GM12864 (cell line): ENCODE results near the gene SHTN1.

Source experiments
- DNase-seq: peaks from one replicate; pipeline ENCODE4 v3.0.0-alpha.2; 2011; ENCODE audit warnings: low read depth
- H3K4me3 ChIP-seq: 2 replicates; pipeline ENCODE4 v1.5.1; 2011; ENCODE audit warnings: mild to moderate bottlenecking, low read depth, low read length, control low read depth
- TF ChIP-seq, protein P1 (sequence below): IDR thresholded peaks from 2 replicates; pipeline ENCODE4 v1.5.1; 2011; ENCODE audit warnings: low read depth, mild to moderate bottlenecking, moderate library complexity, low read length, control low read depth, inconsistent platforms; ENCODE audit errors: missing control alignments

Gene SHTN1

DNA sequence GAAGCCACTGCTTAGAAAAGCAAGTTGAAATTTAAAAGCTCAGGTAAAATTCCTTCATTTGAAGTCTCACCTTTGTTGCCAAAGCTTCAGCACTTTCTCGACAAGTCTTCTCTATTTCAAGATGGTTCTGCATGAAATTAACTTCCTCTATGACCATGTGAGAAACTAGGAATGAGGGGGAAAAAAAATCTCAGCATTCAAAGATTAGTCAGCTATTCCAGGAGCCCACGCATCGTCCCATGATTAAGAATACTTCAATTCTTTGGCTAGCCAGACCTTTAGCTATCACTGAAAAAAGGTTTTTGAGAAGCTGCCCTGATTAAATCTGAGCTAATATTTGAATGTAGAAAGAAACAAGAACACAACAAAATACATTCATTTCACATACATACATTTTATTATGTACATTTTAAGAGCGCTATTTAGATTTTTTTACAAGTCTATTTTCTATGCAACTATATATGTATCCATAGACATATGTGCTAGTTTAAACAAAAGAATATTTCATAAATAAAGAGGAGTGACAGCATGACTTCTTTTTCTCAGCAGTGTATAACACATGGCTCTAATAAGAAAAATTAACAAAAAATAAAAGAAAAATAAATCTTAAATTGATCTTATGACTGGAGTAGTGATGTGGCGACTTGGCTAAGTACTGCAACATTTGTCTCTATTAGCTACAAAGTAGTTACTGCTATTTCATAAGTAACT is 44.8 kb downstream of the SHTN1 start:
- H3K4me3 ChIP-seq = no peak overlapping the region
- TF ChIP-seq, protein P1, sequence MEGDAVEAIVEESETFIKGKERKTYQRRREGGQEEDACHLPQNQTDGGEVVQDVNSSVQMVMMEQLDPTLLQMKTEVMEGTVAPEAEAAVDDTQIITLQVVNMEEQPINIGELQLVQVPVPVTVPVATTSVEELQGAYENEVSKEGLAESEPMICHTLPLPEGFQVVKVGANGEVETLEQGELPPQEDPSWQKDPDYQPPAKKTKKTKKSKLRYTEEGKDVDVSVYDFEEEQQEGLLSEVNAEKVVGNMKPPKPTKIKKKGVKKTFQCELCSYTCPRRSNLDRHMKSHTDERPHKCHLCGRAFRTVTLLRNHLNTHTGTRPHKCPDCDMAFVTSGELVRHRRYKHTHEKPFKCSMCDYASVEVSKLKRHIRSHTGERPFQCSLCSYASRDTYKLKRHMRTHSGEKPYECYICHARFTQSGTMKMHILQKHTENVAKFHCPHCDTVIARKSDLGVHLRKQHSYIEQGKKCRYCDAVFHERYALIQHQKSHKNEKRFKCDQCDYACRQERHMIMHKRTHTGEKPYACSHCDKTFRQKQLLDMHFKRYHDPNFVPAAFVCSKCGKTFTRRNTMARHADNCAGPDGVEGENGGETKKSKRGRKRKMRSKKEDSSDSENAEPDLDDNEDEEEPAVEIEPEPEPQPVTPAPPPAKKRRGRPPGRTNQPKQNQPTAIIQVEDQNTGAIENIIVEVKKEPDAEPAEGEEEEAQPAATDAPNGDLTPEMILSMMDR = no peak
- no peak for DNase-seq

DNA sequence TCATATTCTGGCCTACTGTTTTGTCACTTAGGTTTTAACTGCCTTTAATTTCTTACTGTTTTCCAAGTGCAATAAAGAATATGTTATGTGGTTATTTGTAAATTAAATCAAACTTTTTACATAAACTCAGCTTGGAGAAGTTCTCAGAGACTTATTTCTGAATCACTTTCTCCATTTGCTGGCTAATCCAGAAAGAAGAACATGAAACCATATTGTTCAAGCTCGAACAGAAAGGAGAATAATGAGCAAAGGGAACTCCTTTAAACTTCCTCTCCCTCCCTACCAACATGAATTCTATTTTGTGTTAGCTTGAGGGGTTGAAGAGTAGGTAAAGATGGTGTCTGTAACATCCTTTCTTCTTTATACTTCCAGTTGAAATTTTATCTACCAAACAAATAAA is 52.3 kb downstream of the SHTN1 start:
- TF ChIP-seq, protein P1 = no peak
- H3K4me3 ChIP-seq = no peak overlapping the region
- DNase-seq = no peak

DNA sequence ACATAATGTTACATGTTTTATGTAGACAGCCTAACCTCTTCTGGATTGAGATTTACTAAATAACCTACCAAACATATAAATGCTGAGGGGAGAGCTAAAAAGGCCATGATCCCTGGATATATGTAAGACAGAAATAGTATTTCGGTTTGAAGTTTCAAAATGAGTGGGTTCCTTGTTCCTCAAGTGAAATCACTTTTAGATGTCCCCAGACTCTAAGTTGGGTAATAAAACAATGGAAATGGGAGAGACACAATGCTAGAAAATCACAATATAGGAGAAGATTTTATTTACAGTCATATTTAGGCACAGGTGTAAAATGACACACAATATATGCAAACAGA is 56.5 kb downstream of the SHTN1 start:
- TF ChIP-seq, protein P1 = no peak
- DNase-seq = no peak
- no peak overlapping the region for H3K4me3 ChIP-seq

DNA sequence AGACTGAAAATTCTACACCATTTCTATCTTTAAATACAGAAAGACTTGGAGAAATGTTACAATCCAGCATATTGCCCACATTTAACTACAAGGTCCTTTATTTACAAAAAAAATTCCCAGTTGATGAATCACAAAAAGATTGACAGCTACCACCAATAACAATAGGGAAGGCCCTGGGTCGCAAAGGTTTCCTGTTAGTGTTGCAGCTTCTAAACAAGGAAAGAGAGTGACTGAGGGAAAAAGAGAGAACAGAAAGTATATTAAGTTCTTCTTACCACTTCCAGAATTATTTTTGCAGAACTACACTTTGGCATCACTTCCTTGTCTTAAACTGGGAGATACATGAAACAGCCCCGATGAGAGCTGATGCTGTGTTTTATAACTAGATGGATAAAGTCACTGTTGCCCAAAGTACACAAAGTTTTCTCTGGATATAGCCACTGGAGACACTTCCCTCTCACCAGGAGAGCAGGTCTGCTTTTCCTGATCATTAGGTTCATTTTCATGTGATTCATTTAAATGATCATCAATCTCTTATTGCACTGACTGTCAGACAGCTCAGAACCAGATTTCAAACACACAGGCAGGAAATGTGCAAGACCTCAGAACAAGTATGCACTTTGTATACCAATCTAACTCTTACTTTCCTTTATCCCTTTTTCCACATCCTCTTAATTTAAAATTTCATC is 57.0 kb downstream of the SHTN1 start:
- no peak overlapping the region for H3K4me3 ChIP-seq
- TF ChIP-seq, protein P1 = no peak
- no peak for DNase-seq

DNA sequence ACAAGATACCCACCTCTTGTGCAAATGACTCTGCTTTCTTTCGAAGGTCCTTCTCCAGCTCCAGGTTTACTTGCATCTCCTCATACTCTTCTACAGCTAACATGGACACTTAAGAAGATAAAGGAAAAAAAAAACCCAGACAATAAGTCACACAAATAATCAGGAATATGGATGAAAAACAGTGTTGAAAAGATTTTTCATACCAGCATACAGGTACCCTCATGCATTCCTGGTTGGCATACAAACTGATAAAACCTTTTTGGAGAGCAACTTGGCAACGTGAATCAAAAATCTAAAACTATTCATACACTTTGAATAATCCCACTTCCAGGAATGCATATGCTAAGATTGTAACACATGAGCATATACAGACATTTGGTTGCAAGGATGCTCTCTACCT is 60.1 kb downstream of the SHTN1 start:
- no peak for DNase-seq
- TF ChIP-seq, protein P1 = no peak
- H3K4me3 ChIP-seq = no peak overlapping the region

DNA sequence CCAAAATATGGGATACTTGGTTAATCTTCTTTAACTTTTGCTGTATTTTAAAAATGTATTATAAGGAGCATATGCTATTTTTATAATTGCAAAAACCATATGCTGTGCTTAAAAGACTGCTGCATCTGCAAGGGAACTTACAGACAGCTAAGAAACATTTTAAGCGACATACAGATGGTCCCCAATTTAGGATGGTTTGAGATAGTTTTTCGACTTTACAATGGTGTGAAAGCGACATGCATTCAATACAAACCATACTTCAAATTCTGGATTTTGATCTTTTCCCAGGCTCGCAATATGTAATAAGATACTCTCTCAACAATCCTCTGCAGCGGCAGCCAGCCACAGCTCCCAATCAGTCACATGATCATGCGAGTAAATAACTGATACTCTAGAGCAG is 73.2 kb downstream of the SHTN1 start:
- TF ChIP-seq, protein P1 = no peak
- DNase-seq = no peak
- no peak overlapping the region for H3K4me3 ChIP-seq

DNA sequence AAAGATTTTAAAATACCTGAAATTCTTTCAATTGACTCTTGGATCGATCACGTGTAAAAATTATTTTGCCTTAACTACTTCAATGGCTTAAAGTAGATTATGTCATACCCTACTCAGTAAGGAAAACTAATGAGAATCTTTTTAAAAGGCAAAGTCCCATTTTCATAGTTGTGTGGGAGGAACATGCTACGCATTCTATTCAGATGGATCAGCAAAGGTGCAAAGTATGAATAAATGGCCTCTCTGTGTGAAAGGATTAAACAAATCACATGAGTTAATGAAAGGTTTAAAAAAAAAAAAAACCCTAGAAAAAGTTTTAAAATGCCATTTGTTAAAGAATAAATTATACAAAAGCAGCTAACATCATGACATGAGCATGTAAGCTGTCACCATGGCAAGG is 78.6 kb downstream of the SHTN1 start:
- no peak for DNase-seq
- no peak overlapping the region for H3K4me3 ChIP-seq
- TF ChIP-seq, protein P1 = no peak
